NCI-H2196 (cell line): ENCODE results near the gene PRRX1.

Source experiments
- DNase-seq: peaks from one replicate; lab custom pipeline; 2025; ENCODE audit not compliant: unreplicated experiment; lab: John Stamatoyannopoulos, UW

PRRX1 gene

GRCh38 chr1:170714938-170715337, 51.0 kb downstream of the PRRX1 start:
- no peak for DNase-seq

GRCh38 chr1:170716835-170717429, 53.0 kb downstream of the PRRX1 start:
- no peak for DNase-seq

- DNase-seq: no peak
Measured at GRCh38 chr1:170720661-170721060, 56.7 kb downstream of the PRRX1 start.

- DNase-seq: no peak
Measured at GRCh38 chr1:170721621-170722020, 57.7 kb downstream of the PRRX1 start.

GRCh38 chr1:170723518-170723917, 59.6 kb downstream of the PRRX1 start:
- DNase-seq: no peak

- DNase-seq: no peak
Measured at GRCh38 chr1:170725326-170725725, 61.4 kb downstream of the PRRX1 start.

- DNase-seq: no peak
Measured at GRCh38 chr1:170727963-170728362, 64.0 kb downstream of the PRRX1 start.

- no peak for DNase-seq
Measured at GRCh38 chr1:170729225-170730002, 65.5 kb downstream of the PRRX1 start.

GRCh38 chr1:170730014-170730413, 66.1 kb downstream of the PRRX1 start:
- no peak for DNase-seq

- no peak for DNase-seq
Measured at GRCh38 chr1:170730438-170730837, 66.5 kb downstream of the PRRX1 start.

- no peak for DNase-seq
Measured at GRCh38 chr1:170731566-170732251, 67.8 kb downstream of the PRRX1 start.

- no peak for DNase-seq
Measured at GRCh38 chr1:170732252-170732588, 68.3 kb downstream of the PRRX1 start.

- DNase-seq: no peak
Measured at GRCh38 chr1:170734412-170735175, 70.7 kb downstream of the PRRX1 start.

- no peak for DNase-seq
Measured at GRCh38 chr1:170735366-170736263, 71.7 kb downstream of the PRRX1 start.

- no peak for DNase-seq
Measured at GRCh38 chr1:170739803-170740202, 75.9 kb downstream of the PRRX1 start.

GRCh38 chr1:170741678-170742077, 77.7 kb downstream of the PRRX1 start:
- no peak for DNase-seq

GRCh38 chr1:170742600-170742999, 78.7 kb downstream of the PRRX1 start:
- DNase-seq: no peak

- DNase-seq: no peak
Measured at GRCh38 chr1:170743083-170743482, 79.2 kb downstream of the PRRX1 start.

- no peak for DNase-seq
Measured at GRCh38 chr1:170749549-170749948, 85.6 kb downstream of the PRRX1 start.

GRCh38 chr1:170749959-170750358, 86.0 kb downstream of the PRRX1 start:
- DNase-seq: no peak

GRCh38 chr1:170755795-170756194, 91.9 kb downstream of the PRRX1 start:
- no peak for DNase-seq
